GM12874 (cell line): Measurements from ENCODE around the gene GORASP2.

Source experiments
- TF ChIP-seq, protein P1 (sequence below): IDR thresholded peaks from 2 replicates; pipeline ENCODE4 v1.5.1; 2011; ENCODE audit warnings: low read depth, mild to moderate bottlenecking, control low read depth, low read length, moderate library complexity; ENCODE audit not compliant: insufficient read depth

GORASP2 gene

DNA sequence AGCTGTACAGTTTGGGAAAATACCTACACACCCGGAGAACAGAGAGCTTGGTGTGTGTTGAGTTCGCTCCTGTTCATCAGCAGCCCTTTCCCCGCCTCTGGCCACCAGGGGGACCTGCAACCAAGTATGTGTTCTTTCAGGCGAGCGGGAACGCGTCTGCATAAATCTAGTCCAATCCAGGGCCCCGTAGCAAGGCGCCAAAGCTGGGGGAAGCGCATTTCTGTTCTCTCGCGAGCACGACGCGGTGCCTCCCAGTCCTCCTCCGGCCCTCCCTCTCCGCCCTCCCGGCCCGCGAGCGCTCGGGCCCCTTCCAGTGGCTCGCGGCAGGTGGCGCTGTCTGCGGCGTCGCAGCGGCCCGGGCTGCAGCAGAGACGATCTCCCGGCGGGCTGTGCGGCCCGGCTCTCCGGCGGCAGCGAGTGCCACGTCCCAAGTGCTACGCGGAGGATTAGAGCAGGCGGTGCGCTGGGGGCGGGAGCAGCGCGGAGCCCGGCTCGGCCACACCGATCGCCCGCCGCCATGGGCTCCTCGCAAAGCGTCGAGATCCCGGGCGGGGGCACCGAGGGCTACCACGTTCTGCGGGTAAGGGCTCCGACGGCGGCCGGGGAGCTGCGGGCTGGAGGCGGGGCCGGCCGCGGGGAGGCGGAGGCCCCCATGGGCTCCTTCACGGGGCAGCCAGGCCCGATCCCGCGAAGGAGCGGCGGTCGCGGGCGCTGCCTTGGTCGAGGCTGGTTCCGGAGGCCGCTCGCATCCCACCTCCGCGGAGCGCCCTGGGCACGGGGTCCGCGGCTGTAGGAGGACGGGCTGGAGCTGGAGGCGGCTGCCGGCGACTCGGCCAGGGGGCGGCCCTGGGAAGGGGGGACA is at the start of gene GORASP2:
Gene GORASP2 (plus strand): TSS at position 430 of the 862 bp plus-strand sequence. CDS start 88 bp downstream, at position 518.
- TF ChIP-seq, protein P1, sequence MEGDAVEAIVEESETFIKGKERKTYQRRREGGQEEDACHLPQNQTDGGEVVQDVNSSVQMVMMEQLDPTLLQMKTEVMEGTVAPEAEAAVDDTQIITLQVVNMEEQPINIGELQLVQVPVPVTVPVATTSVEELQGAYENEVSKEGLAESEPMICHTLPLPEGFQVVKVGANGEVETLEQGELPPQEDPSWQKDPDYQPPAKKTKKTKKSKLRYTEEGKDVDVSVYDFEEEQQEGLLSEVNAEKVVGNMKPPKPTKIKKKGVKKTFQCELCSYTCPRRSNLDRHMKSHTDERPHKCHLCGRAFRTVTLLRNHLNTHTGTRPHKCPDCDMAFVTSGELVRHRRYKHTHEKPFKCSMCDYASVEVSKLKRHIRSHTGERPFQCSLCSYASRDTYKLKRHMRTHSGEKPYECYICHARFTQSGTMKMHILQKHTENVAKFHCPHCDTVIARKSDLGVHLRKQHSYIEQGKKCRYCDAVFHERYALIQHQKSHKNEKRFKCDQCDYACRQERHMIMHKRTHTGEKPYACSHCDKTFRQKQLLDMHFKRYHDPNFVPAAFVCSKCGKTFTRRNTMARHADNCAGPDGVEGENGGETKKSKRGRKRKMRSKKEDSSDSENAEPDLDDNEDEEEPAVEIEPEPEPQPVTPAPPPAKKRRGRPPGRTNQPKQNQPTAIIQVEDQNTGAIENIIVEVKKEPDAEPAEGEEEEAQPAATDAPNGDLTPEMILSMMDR = peak; percentile 90

DNA sequence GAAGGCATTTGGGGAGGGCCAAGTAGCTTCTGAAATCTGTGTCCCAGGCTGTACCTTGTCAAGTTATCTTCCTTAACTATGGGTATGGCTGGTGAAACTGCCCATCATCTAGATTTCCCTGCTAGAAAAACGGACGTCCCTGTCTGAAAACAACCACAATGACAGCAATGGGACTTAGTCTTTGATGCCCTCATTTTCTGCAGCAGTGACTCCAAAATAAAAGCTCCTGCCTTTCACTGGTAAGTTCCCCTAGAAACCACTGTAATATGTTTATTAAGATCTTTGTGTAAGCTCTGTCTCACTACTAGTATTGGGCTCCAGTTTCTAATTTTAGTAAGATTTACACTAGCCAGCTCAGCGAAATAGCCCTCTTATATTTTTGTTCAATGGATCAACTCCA is 47.2 kb upstream of the GORASP2 start:
- TF ChIP-seq, protein P1 = no peak

DNA sequence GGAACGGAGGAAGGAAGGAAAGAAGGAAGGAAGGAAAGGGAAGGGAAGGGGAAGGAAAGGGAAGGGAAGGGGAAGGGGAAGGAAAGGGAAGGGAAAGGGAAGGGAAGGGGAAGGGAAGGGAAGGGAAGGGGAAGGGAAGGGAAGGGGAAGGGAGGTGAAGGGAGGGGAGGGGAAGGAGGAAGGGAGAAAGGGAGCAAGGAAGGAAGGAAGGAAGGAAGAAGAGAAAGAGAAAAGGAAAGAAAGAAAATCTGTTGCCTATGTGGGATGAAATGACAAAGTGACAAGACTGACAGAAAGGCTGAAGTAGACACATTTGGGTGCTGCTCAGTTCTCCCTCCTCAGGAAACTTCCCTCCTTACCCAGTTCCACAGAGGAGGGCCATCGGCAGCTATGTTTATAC is 46.3 kb upstream of the GORASP2 start:
- TF ChIP-seq, protein P1 = no peak

DNA sequence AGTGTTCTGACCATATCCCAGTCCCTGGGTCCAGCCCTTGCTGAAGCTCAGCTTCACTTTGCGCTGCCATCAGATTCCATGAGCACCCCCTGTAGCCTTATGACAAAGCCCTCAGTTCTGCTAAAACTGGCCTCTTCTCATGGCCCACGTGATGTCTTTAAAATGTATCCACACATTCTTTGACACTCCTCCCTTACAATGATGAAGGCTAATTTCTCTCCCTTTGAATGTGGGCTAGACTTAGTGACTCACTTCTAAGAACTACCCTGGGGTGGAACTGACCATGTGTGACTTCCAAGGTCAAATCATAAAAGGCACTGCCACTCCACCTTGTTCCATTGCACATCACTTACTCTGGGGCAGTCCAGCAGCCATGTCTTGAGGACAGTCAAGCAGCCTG is 45.4 kb upstream of the GORASP2 start:
- TF ChIP-seq, protein P1 = no peak

DNA sequence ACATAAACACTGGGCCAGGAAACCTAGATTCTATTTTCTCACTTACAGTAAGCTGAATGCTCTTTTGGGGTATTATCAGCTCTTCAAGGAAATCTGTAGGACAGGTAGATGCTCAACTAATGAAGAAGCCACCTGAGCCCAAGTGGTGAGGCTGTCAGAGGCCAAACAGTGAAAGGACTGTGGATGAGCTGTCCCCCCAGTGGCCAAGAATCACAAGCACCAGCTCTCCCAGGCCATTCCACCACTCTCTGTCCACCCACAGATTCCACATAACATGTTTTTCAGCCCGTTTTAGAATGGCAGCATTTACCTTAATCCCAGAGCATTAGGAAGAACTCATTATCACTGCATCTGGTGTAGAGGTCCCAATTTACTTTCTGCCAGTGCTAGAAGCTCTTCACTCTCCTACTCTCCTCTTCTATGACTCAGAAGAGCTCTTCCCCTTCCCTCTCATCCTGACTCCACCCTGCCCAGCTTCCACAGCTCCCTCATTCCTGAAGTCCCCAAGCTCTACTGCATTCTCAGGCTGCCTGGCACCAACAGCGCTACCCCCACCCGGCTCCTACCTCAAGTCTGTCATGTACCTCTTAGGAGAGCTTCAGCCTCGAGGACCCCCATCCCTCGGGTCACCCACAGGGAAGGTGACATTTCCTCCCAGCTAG is 43.8 kb upstream of the GORASP2 start:
- TF ChIP-seq, protein P1 = no peak

DNA sequence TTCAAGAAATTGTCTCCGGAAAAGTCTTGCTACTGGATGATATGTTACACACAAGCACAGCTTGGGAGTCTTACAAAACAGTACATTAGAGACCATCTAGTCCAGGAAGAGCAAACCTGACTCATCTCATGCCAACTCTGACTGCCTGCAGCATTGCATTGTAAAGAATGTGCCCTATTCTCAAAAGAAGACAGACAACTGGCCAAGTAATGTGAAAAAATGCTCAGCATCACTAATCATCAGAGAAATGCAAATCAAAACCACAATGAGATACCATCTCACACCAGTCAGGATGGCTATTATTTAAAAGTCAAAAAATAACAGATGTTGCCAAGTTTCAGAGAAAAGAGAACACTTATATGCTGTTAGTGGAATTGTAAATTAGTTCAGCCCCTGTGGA is 42.7 kb upstream of the GORASP2 start:
- TF ChIP-seq, protein P1 = no peak

DNA sequence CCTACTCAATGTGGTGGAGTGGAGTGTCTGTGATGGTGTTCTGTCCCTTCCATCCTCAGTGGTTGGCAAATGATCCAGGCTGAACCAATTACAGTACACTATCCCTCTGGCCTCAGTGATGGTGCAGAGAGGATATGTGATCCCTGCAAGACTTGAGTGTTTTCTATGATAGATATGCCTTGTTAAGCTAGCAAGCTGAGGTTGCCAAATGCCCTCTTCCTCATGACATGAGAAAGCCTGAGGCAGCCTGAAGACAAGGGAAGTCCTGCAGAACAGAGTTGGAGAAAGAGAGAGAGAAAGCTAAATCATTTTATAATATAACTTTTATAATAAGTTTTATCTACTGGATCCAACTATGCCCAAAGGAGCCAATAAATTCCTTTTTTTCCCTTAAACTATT is 41.6 kb upstream of the GORASP2 start:
- TF ChIP-seq, protein P1 = no peak
